HG03469 (cell line): Measurements from ENCODE around the gene NINL.
"Not testable (repeated sequence)": the region's sequence is repeated elsewhere in the genome, so short reads cannot be mapped to it uniquely, and the experiment has no call there.

Source experiments
- ATAC-seq: cut with Tn5 transposase; IDR thresholded peaks from one replicate; pipeline ENCODE4 v1.9.1; 2021; ENCODE audit warnings: mild to moderate bottlenecking, moderate library complexity, moderate number of reproducible peaks; ENCODE audit not compliant: unreplicated experiment

The NINL gene

GRCh38 chr20:25600632-25601031 lies 15.3 kb upstream of the NINL start:
- ATAC-seq, result no peak

GRCh38 chr20:25592135-25592852 lies 7.0 kb upstream of the NINL start:
- ATAC-seq, result no peak

- not testable (repeated sequence) for ATAC-seq
These were observed 5.4 kb upstream of the NINL start for GRCh38 chr20:25590778-25591177.

- no peak for ATAC-seq
These were observed 3.2 kb upstream of the NINL start for GRCh38 chr20:25588491-25588890.

GRCh38 chr20:25587536-25587935 lies 2.2 kb upstream of the NINL start:
- no peak for ATAC-seq

GRCh38 chr20:25586877-25587276 lies 1.5 kb upstream of the NINL start:
- ATAC-seq, result no peak

- ATAC-seq, result not testable (repeated sequence)
These were observed 1.7 kb downstream of the NINL start for GRCh38 chr20:25583607-25584006.

- ATAC-seq, result no peak
These were observed 4.6 kb downstream of the NINL start for GRCh38 chr20:25580711-25581110.

- no peak for ATAC-seq
These were observed 6.1 kb downstream of the NINL start for GRCh38 chr20:25579081-25579770.

- no peak for ATAC-seq
These were observed 8.4 kb downstream of the NINL start for GRCh38 chr20:25576783-25577530.

GRCh38 chr20:25574411-25574810 lies 10.9 kb downstream of the NINL start:
- no peak for ATAC-seq

- ATAC-seq, result no peak
These were observed 11.8 kb downstream of the NINL start for GRCh38 chr20:25573288-25574251.

- ATAC-seq, result no peak
These were observed 13.5 kb downstream of the NINL start for GRCh38 chr20:25571817-25572216.

- no peak for ATAC-seq
These were observed 14.1 kb downstream of the NINL start for GRCh38 chr20:25571240-25571639.

- no peak for ATAC-seq
These were observed 15.2 kb downstream of the NINL start for GRCh38 chr20:25570148-25570530.

GRCh38 chr20:25567286-25567685 lies 18.0 kb downstream of the NINL start:
- no peak for ATAC-seq

GRCh38 chr20:25566821-25567220 lies 18.5 kb downstream of the NINL start:
- no peak for ATAC-seq

- ATAC-seq, result no peak
These were observed 19.7 kb downstream of the NINL start for GRCh38 chr20:25565578-25566157.

- ATAC-seq, result no peak
These were observed 21.5 kb downstream of the NINL start for GRCh38 chr20:25563876-25564275.

- ATAC-seq, result no peak
These were observed 22.0 kb downstream of the NINL start for GRCh38 chr20:25563362-25563761.
